ENCODE results near the gene ZFPM1. TPM values are rescaled to one million over a fixed set of nuclear protein-coding genes. Genes with fewer than 3 reads are reported as not detected.

The ZFPM1 gene
- total and polyA plus RNA-seq, 2 experiments from 2014 or later = 0.53 to 2.2 TPM

GRCh38 chr16:88515371-88515770 is 62.3 kb downstream of the ZFPM1 start (continued):
- no peak for TF ChIP-seq ETS1 (IDR thresholded peaks at IDR 0.05)
- TF ChIP-seq POLR2AphosphoS5 (IDR thresholded peaks at IDR 0.05; ENCODE audit: low read depth) = no peak

GRCh38 chr16:88515925-88516594 is 63.0 kb downstream of the ZFPM1 start:
- Histone ChIP-seq H3K27ac (ENCODE audit: low read depth) (no peak overlapping the region), H3F3A (replicated peaks; ENCODE audit: low read depth) (no peaks in the 10 kb centered on the region), H3K79me2 (replicated peaks; ENCODE audit: insufficient read depth) (no peaks in the 10 kb centered on the region), H3K36me3 (ENCODE audit: insufficient read depth) (no peaks in the 10 kb centered on the region), H4K20me1 (replicated peaks; ENCODE audit: insufficient read depth) (no peaks in the 10 kb centered on the region), H3K4me2 (no peak overlapping the region), H3K4me3 (no peak overlapping the region), H2AFZ (no peak overlapping the region), H3K4me1 (ENCODE audit: insufficient read depth) (no peaks in the 10 kb centered on the region), H3K9me2 (ENCODE audit: insufficient read depth) (no peaks in the 10 kb centered on the region), H3K27me3 (ENCODE audit: insufficient read depth) (no peaks in the 10 kb centered on the region)
- ATAC-seq = no peak
- no peak for DNase-seq (ENCODE audit: low spot score)
- Mint-ChIP-seq H3K4me1 (peaks cover 4% of the 10 kb centered on the region; the same call in 2 of the 3 replicates), H3K27ac (no peak overlapping the region), H3K9me3 (peaks cover 7% of the 10 kb centered on the region; the same call in 2 of the 3 replicates), H3K27me3 (ENCODE audit: insufficient read depth, low read depth, poor library complexity) (peaks cover 18% of the 10 kb centered on the region), H3K36me3 (ENCODE audit: low read depth) (peaks cover 15% of the 10 kb centered on the region), H3K4me3 (no peak overlapping the region)
- TF ChIP-seq ZNF114 (CRISPR knock-in tag; IDR thresholded peaks at IDR 0.05) (no peak), EZH2 (IDR thresholded peaks at IDR 0.05; ENCODE audit: low read depth, unreplicated experiment) (no peak), ZNF331 (CRISPR knock-in tag; IDR thresholded peaks at IDR 0.05; ENCODE audit: low read depth) (no peak), CREB1 (CRISPR knock-in tag; IDR thresholded peaks at IDR 0.05; ENCODE audit: low read depth) (no peak), NANOG (IDR thresholded peaks at IDR 0.05; ENCODE audit: borderline replicate concordance) (no peak), ETS1 (IDR thresholded peaks at IDR 0.05) (no peak), CTCF (conservative IDR thresholded peaks at IDR 0.05; ENCODE audit: low read depth in 2 of 2) (no peak), STAT1 (IDR thresholded peaks at IDR 0.05; ENCODE audit: unreplicated experiment) (no peak), ZNF462 (CRISPR knock-in tag; IDR thresholded peaks at IDR 0.05) (no peak), REST (IDR thresholded peaks at IDR 0.05; ENCODE audit: unreplicated experiment) (no peak)

Measured in GM23338 (cell line).